Tibial artery (tissue), 4 donors: Measurements from ENCODE around the gene SYNE3.
A peak's percentile ranks its signal among the peaks of the same experiment; 100 is the strongest.

Experiments used
- DNase-seq, 2 donors: peaks; one replicate each; pipeline ENCODE4 v3.0.0-alpha.2; 2019
- H3K27ac ChIP-seq, 2 donors: fragments of 200-600 bp; sonication (generic) in 1 of 2; 1 replicate in 1 of 2; 2 replicates in 1 of 2; pipeline ENCODE4 v1.5.1; 2018 to 2019; ENCODE audit warnings: mild to moderate bottlenecking in 1 of 2
- H3K27me3 ChIP-seq, 2 donors: fragments of 200-600 bp; sonication (generic) in 1 of 2; one replicate each; pipeline versions ENCODE4 v1.5.1 to v1.6.0; 2016 to 2019
- H3K36me3 ChIP-seq, 3 donors: fragments of 200-600 bp; sonication (generic) in 2 of 3; one replicate each; pipeline ENCODE4 v1.5.1; 2016 to 2019; ENCODE audit warnings: mild to moderate bottlenecking in 2 of 3
- H3K4me1 ChIP-seq, 4 donors: fragments of 200-600 bp; sonication (generic) in 2 of 4; 1 replicate in 3 of 4; 2 replicates in 1 of 4; pipeline ENCODE4 v1.5.1; 2016 to 2019
- H3K4me3 ChIP-seq, 2 donors: fragments of 200-600 bp; sonication (generic) in 1 of 2; 1 replicate in 1 of 2; 2 replicates in 1 of 2; pipeline ENCODE4 v1.5.1; 2018 to 2019; ENCODE audit warnings: mild to moderate bottlenecking in 2 of 2
- H3K9me3 ChIP-seq, 3 donors: fragments of 200-600 bp; sonication (generic) in 1 of 3; one replicate each; pipeline ENCODE4 v1.5.1; 2016 to 2019
- CTCF ChIP-seq, 2 experiments: fragments of 200-600 bp in 1 of 2; fragments of 450-650 bp in 1 of 2; IDR thresholded peaks; one replicate each; pipeline ENCODE4 v1.5.1; 2017 to 2019; ENCODE audit warnings: antibody characterized with exemption in 2 of 2, mild to moderate bottlenecking in 1 of 2, moderate library complexity in 1 of 2
- intact Hi-C: fragments of 100-400 bp; cut with DNase I; formaldehyde crosslinking; loops from one replicate; pipeline ENCODE4 v1.15.0; 2023; ENCODE audit warnings: low total_unique reads

The SYNE3 gene

GRCh38 chr14:95538801-95539509 is 22.5 kb upstream of the SYNE3 start:
- intact Hi-C loops: no loop called here
- DNase-seq: no peak
- no peak overlapping the region for H3K27ac ChIP-seq
- no peaks in the 10 kb centered on the region for H3K9me3 ChIP-seq
- H3K27me3 ChIP-seq: no peaks in the 10 kb centered on the region
- no peak for TF ChIP-seq CTCF (IDR thresholded peaks at IDR 0.05)
- peaks cover 0 to 31% (median 22%) of the 10 kb centered on the region in 4 donors for H3K4me1 ChIP-seq
- peaks cover 0 to 2% (median 0%) of the 10 kb centered on the region in 3 donors for H3K36me3 ChIP-seq
- H3K4me3 ChIP-seq: no peak overlapping the region

GRCh38 chr14:95537298-95538089 is 21.0 kb upstream of the SYNE3 start:
- Histone ChIP-seq H3K9me3 (no peaks in the 10 kb centered on the region), H3K4me3 (no peak overlapping the region), H3K36me3 (no peaks in the 10 kb centered on the region), H3K27me3 (no peaks in the 10 kb centered on the region), H3K27ac (no peak overlapping the region), H3K4me1 (peaks cover 0 to 45% (median 37%) of the 10 kb centered on the region in 4 donors)
- intact Hi-C loops: no loop called here
- no peak for TF ChIP-seq CTCF (IDR thresholded peaks at IDR 0.05)
- DNase-seq: no peak

GRCh38 chr14:95536671-95537070 is 20.2 kb upstream of the SYNE3 start:
- Histone ChIP-seq H3K27me3 (no peaks in the 10 kb centered on the region), H3K27ac (no peak overlapping the region), H3K36me3 (no peaks in the 10 kb centered on the region), H3K4me3 (no peak overlapping the region), H3K9me3 (no peaks in the 10 kb centered on the region), H3K4me1 (peaks cover 0 to 53% (median 44%) of the 10 kb centered on the region in 4 donors)
- TF ChIP-seq CTCF (IDR thresholded peaks at IDR 0.05): no peak
- intact Hi-C loops: no loop called here
- no peak for DNase-seq

GRCh38 chr14:95536036-95536593 is 19.7 kb upstream of the SYNE3 start:
- no peak for TF ChIP-seq CTCF (IDR thresholded peaks at IDR 0.05)
- intact Hi-C loops: no loop called here

GRCh38 chr14:95535226-95536021 is 19.0 kb upstream of the SYNE3 start:
- intact Hi-C loops: no loop called here
- Histone ChIP-seq H3K27me3 (no peaks in the 10 kb centered on the region), H3K27ac (peak overlapping the region; percentile 88 to 92), H3K4me1 (peaks cover 0 to 65% (median 56%) of the 10 kb centered on the region in 4 donors), H3K4me3 (peak overlapping the region; percentile 94 to 95), H3K36me3 (no peaks in the 10 kb centered on the region), H3K9me3 (no peaks in the 10 kb centered on the region)
- TF ChIP-seq CTCF (IDR thresholded peaks at IDR 0.05): no peak
- no peak for DNase-seq

More at GRCh38 chr14:95536036-95536593, 19.7 kb upstream of the SYNE3 start:
- H3K4me3 ChIP-seq: peak overlapping the region; percentile 94 to 95
- H3K9me3 ChIP-seq: no peaks in the 10 kb centered on the region
- H3K27me3 ChIP-seq: no peaks in the 10 kb centered on the region
- H3K36me3 ChIP-seq: no peaks in the 10 kb centered on the region
- H3K27ac ChIP-seq: no peak overlapping the region
- peaks cover 0 to 58% (median 49%) of the 10 kb centered on the region in 4 donors for H3K4me1 ChIP-seq
- DNase-seq: no peak
